GM19438 (cell line): ENCODE measurements around the gene RUNX2.

Experiments used
- ATAC-seq: cut with Tn5 transposase; IDR thresholded peaks from one replicate; pipeline ENCODE4 v1.9.1; 2021; ENCODE audit warnings: low read depth; ENCODE audit not compliant: unreplicated experiment

The RUNX2 gene

GRCh38 chr6:45477790-45478189 is 149.7 kb downstream of the RUNX2 start:
- ATAC-seq, result no peak

- ATAC-seq, result no peak
Observed at GRCh38 chr6:45478240-45478639, 150.1 kb downstream of the RUNX2 start.

- no peak for ATAC-seq
Observed at GRCh38 chr6:45479834-45480751, 152.0 kb downstream of the RUNX2 start.

GRCh38 chr6:45480752-45481415 is 152.8 kb downstream of the RUNX2 start:
- no peak for ATAC-seq

- ATAC-seq, result no peak
Observed at GRCh38 chr6:45483021-45483420, 154.9 kb downstream of the RUNX2 start.

- ATAC-seq, result no peak
Observed at GRCh38 chr6:45483501-45483900, 155.4 kb downstream of the RUNX2 start.

GRCh38 chr6:45486736-45487135 is 158.6 kb downstream of the RUNX2 start:
- no peak for ATAC-seq

- no peak for ATAC-seq
Observed at GRCh38 chr6:45487645-45488044, 159.5 kb downstream of the RUNX2 start.

- no peak for ATAC-seq
Observed at GRCh38 chr6:45488269-45488668, 160.1 kb downstream of the RUNX2 start.

GRCh38 chr6:45488889-45489288 is 160.8 kb downstream of the RUNX2 start:
- no peak for ATAC-seq

GRCh38 chr6:45491048-45491735 is 163.1 kb downstream of the RUNX2 start:
- no peak for ATAC-seq

GRCh38 chr6:45491874-45492273 is 163.7 kb downstream of the RUNX2 start:
- no peak for ATAC-seq

GRCh38 chr6:45493761-45494160 is 165.6 kb downstream of the RUNX2 start:
- ATAC-seq, result no peak

- no peak for ATAC-seq
Observed at GRCh38 chr6:45494416-45495135, 166.4 kb downstream of the RUNX2 start.

GRCh38 chr6:45495429-45496084 is 167.4 kb downstream of the RUNX2 start:
- no peak for ATAC-seq

- ATAC-seq, result no peak
Observed at GRCh38 chr6:45496085-45496433, 167.9 kb downstream of the RUNX2 start.

- ATAC-seq, result no peak
Observed at GRCh38 chr6:45498591-45498990, 170.5 kb downstream of the RUNX2 start.

- ATAC-seq, result no peak
Observed at GRCh38 chr6:45500924-45501816, 173.0 kb downstream of the RUNX2 start.

GRCh38 chr6:45502456-45502855 is 174.3 kb downstream of the RUNX2 start:
- ATAC-seq, result no peak
